Astrocyte (in vitro differentiated cells and primary cell): ENCODE measurements around the gene MEI4. TPM values are rescaled to one million over a fixed set of nuclear protein-coding genes. Genes with fewer than 3 reads are reported as not detected.

Experiments
- DNase-seq: peaks from one replicate; pipeline ENCODE4 v3.0.0-alpha.2; 2010; ENCODE audit warnings: low read depth
- FAIRE-seq: peaks from 2 replicates; lab custom pipeline; 2011; peaks lifted over from hg19 to GRCh38; lab: Jason Lieb, UNC
- H2AFZ ChIP-seq: 2 replicates; pipeline ENCODE4 v1.6.0; 2012; ENCODE audit warnings: low read depth, low read length, inconsistent platforms
- H3K27ac ChIP-seq: 2 replicates; pipeline ENCODE4 v1.5.1; 2011; ENCODE audit warnings: low read depth, low read length, inconsistent platforms
- H3K27me3 ChIP-seq: 2 replicates; pipeline ENCODE4 v1.6.0; 2011; ENCODE audit warnings: low read length, inconsistent platforms; ENCODE audit not compliant: insufficient read depth
- H3K36me3 ChIP-seq: 2 replicates; pipeline ENCODE4 v1.5.1; 2011; ENCODE audit warnings: low read length, inconsistent platforms; ENCODE audit not compliant: insufficient read depth
- H3K4me1 ChIP-seq: 2 replicates; pipeline ENCODE4 v1.5.1; 2011; ENCODE audit warnings: low read length, inconsistent platforms; ENCODE audit not compliant: insufficient read depth
- H3K4me2 ChIP-seq: 2 replicates; pipeline ENCODE4 v1.6.0; 2012; ENCODE audit warnings: low read length, inconsistent platforms
- H3K4me3 ChIP-seq: 2 replicates; pipeline ENCODE4 v1.5.1; 2011; ENCODE audit warnings: low read depth, mild to moderate bottlenecking, low read length, inconsistent platforms; ENCODE audit not compliant: insufficient read depth
- H3K79me2 ChIP-seq: 2 replicates; pipeline ENCODE4 v1.6.0; 2012; ENCODE audit warnings: mild to moderate bottlenecking, low read length, inconsistent platforms; ENCODE audit not compliant: insufficient read depth
- H3K9ac ChIP-seq: 2 replicates; pipeline ENCODE4 v1.6.0; 2012; ENCODE audit warnings: mild to moderate bottlenecking, low read length, inconsistent platforms
- H3K9me3 ChIP-seq: 2 replicates; pipeline ENCODE4 v1.5.1; 2012; ENCODE audit warnings: low read depth, mild to moderate bottlenecking, low read length, inconsistent platforms; ENCODE audit not compliant: insufficient read depth
- H4K20me1 ChIP-seq: 2 replicates; pipeline ENCODE4 v1.6.0; 2012; ENCODE audit warnings: low read length, inconsistent platforms; ENCODE audit not compliant: insufficient read depth
- H3K27ac Mint-ChIP-seq: one replicate; pipeline ENCODE4 v1.8.0; 2021; ENCODE audit warnings: mild to moderate bottlenecking, mixed read lengths; ENCODE audit not compliant: unreplicated experiment
- H3K27me3 Mint-ChIP-seq: one replicate; pipeline ENCODE4 v1.8.0; 2021; ENCODE audit warnings: low read depth, mixed read lengths; ENCODE audit not compliant: unreplicated experiment
- H3K36me3 Mint-ChIP-seq: one replicate; pipeline ENCODE4 v1.8.0; 2021; ENCODE audit warnings: low read depth, mixed read lengths; ENCODE audit not compliant: unreplicated experiment
- H3K4me1 Mint-ChIP-seq: one replicate; pipeline ENCODE4 v1.8.0; 2021; ENCODE audit warnings: low read depth, mixed read lengths; ENCODE audit not compliant: unreplicated experiment
- H3K4me3 Mint-ChIP-seq: one replicate; pipeline ENCODE4 v1.8.0; 2021; ENCODE audit warnings: mild to moderate bottlenecking, moderate library complexity, mixed read lengths; ENCODE audit not compliant: unreplicated experiment
- H3K9me3 Mint-ChIP-seq: one replicate; pipeline ENCODE4 v1.8.0; 2021; ENCODE audit warnings: mild to moderate bottlenecking, mixed read lengths; ENCODE audit not compliant: unreplicated experiment
- EZH2 ChIP-seq: IDR thresholded peaks from 2 replicates; pipeline ENCODE4 v1.6.1; 2012; ENCODE audit warnings: mild to moderate bottlenecking, low read length, inconsistent platforms; ENCODE audit not compliant: insufficient read depth
- total RNA-seq: library from RNA; stranded (reverse); gene quantifications from 2 replicates; pipeline ENCODE4 v1.2.1, GENCODE V29; 2021
- TF ChIP-seq, protein P1 (sequence below): IDR thresholded peaks from 2 replicates; pipeline ENCODE4 v1.5.1; 2011; ENCODE audit warnings: low read depth, mild to moderate bottlenecking, inconsistent platforms, low read length, moderate library complexity; ENCODE audit not compliant: insufficient read depth

MEI4 gene
- total RNA-seq, 1 donor from 2014 or later, result 0.54 TPM

DNA sequence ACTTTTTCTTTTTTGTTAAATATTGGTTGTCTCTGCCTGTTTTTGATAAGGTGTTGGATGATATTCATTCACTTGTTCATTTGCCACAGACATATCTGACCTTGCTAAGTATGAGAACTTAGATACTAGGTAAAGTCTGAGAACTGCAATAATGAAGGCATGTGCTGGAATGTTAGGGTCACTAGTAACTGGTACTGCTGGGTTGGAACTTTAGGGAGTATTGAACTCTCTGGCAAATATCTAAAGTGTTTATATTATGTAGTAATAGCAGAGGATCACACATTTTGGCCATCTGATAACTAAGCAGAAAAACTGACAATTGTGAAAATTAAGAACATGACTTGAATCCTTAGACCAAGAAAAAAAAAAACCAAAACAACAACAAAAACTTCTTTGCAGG is 162.7 kb downstream of the MEI4 start:
- Histone ChIP-seq H3K4me1 (no peaks in the 10 kb centered on the region), H3K9ac (no peak overlapping the region), H4K20me1 (no peaks in the 10 kb centered on the region), H3K4me2 (no peak overlapping the region), H3K36me3 (no peaks in the 10 kb centered on the region), H3K27ac (no peak overlapping the region), H3K4me3 (no peak overlapping the region), H3K79me2 (no peaks in the 10 kb centered on the region), H3K9me3 (no peaks in the 10 kb centered on the region), H2AFZ (no peak overlapping the region), H3K27me3 (no peaks in the 10 kb centered on the region)
- H3K27me3 Mint-ChIP-seq, result no peaks in the 10 kb centered on the region
- H3K4me3 Mint-ChIP-seq, result no peak overlapping the region
- no peaks in the 10 kb centered on the region for H3K9me3 Mint-ChIP-seq
- H3K4me1 Mint-ChIP-seq, result no peaks in the 10 kb centered on the region
- no peak for TF ChIP-seq EZH2
- TF ChIP-seq, protein P1, sequence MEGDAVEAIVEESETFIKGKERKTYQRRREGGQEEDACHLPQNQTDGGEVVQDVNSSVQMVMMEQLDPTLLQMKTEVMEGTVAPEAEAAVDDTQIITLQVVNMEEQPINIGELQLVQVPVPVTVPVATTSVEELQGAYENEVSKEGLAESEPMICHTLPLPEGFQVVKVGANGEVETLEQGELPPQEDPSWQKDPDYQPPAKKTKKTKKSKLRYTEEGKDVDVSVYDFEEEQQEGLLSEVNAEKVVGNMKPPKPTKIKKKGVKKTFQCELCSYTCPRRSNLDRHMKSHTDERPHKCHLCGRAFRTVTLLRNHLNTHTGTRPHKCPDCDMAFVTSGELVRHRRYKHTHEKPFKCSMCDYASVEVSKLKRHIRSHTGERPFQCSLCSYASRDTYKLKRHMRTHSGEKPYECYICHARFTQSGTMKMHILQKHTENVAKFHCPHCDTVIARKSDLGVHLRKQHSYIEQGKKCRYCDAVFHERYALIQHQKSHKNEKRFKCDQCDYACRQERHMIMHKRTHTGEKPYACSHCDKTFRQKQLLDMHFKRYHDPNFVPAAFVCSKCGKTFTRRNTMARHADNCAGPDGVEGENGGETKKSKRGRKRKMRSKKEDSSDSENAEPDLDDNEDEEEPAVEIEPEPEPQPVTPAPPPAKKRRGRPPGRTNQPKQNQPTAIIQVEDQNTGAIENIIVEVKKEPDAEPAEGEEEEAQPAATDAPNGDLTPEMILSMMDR, result no peak
- H3K36me3 Mint-ChIP-seq, result no peaks in the 10 kb centered on the region
- no peak for FAIRE-seq
- DNase-seq, result no peak
- no peak overlapping the region for H3K27ac Mint-ChIP-seq

DNA sequence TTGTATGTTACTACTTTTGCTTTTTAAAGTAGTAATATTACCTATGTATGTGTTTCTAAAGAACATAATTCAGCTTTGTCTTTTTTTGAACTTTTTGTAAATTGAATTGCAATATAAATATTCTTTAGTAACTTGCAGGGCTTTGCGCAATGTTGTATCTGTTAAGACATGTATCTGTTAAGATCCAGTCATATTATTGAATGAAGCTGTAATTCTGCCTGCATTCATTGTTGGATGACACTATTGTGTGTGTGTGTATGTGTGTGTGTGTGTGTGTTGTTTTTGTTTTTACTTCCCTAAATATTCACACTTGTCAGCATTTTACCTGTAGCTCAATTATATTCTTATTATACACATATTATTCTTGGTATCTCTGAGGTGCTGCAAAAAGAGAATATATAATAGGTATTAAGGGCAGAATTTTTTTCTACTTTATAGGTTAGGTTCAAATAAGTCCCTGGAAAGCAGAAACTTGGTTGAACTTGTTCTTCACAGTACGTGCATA is 164.0 kb downstream of the MEI4 start:
- Histone ChIP-seq H3K4me1 (no peaks in the 10 kb centered on the region), H4K20me1 (no peaks in the 10 kb centered on the region), H3K9ac (no peak overlapping the region), H3K36me3 (no peaks in the 10 kb centered on the region), H3K27me3 (no peaks in the 10 kb centered on the region), H2AFZ (no peak overlapping the region), H3K4me2 (no peak overlapping the region), H3K27ac (no peak overlapping the region), H3K9me3 (no peaks in the 10 kb centered on the region), H3K79me2 (no peaks in the 10 kb centered on the region), H3K4me3 (no peak overlapping the region)
- FAIRE-seq, result no peak
- Mint-ChIP-seq H3K27ac (no peak overlapping the region), H3K4me3 (no peak overlapping the region), H3K4me1 (no peaks in the 10 kb centered on the region), H3K27me3 (no peaks in the 10 kb centered on the region), H3K9me3 (no peaks in the 10 kb centered on the region), H3K36me3 (no peaks in the 10 kb centered on the region)
- TF ChIP-seq EZH2, result no peak
- no peak for DNase-seq

DNA sequence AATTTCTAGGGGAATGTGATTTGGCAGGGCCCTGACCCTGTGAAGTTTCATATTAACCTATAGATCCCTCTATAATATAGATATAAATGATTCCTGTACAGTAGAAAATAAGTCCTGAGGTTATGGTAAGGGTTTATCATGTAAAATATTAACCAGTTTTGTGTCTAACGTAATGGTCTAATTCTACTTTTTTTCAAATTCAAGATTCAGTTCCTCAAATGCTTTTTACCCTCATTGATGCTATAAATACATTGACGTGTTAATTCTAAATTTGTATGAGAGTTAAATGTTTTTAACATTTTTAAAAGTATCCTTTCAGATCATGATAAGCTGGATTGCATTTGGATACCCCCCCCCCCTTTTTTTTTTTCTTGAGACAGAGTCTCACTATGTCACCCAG is 169.4 kb downstream of the MEI4 start:
- FAIRE-seq (no peak), DNase-seq (no peak)
- no peak overlapping the region for H3K27ac ChIP-seq
- H4K20me1 ChIP-seq, result no peaks in the 10 kb centered on the region
- no peak for TF ChIP-seq EZH2
- TF ChIP-seq, protein P1, result no peak
- no peaks in the 10 kb centered on the region for H3K36me3 ChIP-seq
- no peaks in the 10 kb centered on the region for H3K27me3 Mint-ChIP-seq
- no peaks in the 10 kb centered on the region for H3K27me3 ChIP-seq
- H3K4me3 Mint-ChIP-seq, result no peak overlapping the region
- H3K9me3 Mint-ChIP-seq, result no peaks in the 10 kb centered on the region
- H3K36me3 Mint-ChIP-seq, result no peaks in the 10 kb centered on the region
- no peaks in the 10 kb centered on the region for H3K4me1 ChIP-seq
- H3K79me2 ChIP-seq, result no peaks in the 10 kb centered on the region
- H3K4me3 ChIP-seq, result no peak overlapping the region
- H3K9ac ChIP-seq, result no peak overlapping the region
- H3K27ac Mint-ChIP-seq, result no peak overlapping the region
- no peaks in the 10 kb centered on the region for H3K4me1 Mint-ChIP-seq
- H3K4me2 ChIP-seq, result no peak overlapping the region
- no peak overlapping the region for H2AFZ ChIP-seq
- H3K9me3 ChIP-seq, result no peaks in the 10 kb centered on the region
